Neural progenitor cell (in vitro differentiated cells): ENCODE results near the gene FHL2. TPM values are rescaled to one million over a fixed set of nuclear protein-coding genes. Genes with fewer than 3 reads are reported as not detected.

Experiments
- DNase-seq: peaks from one replicate; pipeline ENCODE4 v3.0.0-alpha.2; 2016; ENCODE audit warnings: low spot score
- H2AFZ ChIP-seq: fragments of 200-600 bp; sonication (generic); replicated peaks from 2 replicates; pipeline ENCODE4 v1.6.1; 2016; ENCODE audit warnings: antibody characterized with exemption
- H3F3A ChIP-seq: fragments of 200-600 bp; sonication (generic); 2 replicates; pipeline ENCODE4 v1.6.1; 2016; ENCODE audit warnings: antibody characterized with exemption, low read depth
- H3K27ac ChIP-seq: fragments of 200-600 bp; sonication (generic); 2 replicates; pipeline ENCODE4 v1.5.1; 2016; ENCODE audit warnings: mild to moderate bottlenecking
- H3K27me3 ChIP-seq: fragments of 200-600 bp; sonication (generic); 2 replicates; pipeline ENCODE4 v1.6.1; 2016; ENCODE audit warnings: mild to moderate bottlenecking, moderate library complexity
- H3K36me3 ChIP-seq: fragments of 200-600 bp; sonication (generic); 2 replicates; pipeline ENCODE4 v1.5.1; 2016
- H3K4me1 ChIP-seq: fragments of 200-600 bp; sonication (generic); 2 replicates; pipeline ENCODE4 v1.6.1; 2016; ENCODE audit warnings: mixed run types
- H3K4me2 ChIP-seq: fragments of 200-600 bp; sonication (generic); 2 replicates; pipeline ENCODE4 v1.6.1; 2016
- H3K4me3 ChIP-seq: fragments of 200-600 bp; sonication (generic); 2 replicates; pipeline ENCODE4 v1.5.1; 2016
- H3K79me2 ChIP-seq: fragments of 200-600 bp; sonication (generic); 2 replicates; pipeline ENCODE4 v1.6.1; 2016; ENCODE audit warnings: low read depth
- H3K9ac ChIP-seq: fragments of 200-600 bp; sonication (generic); 2 replicates; pipeline ENCODE4 v1.6.1; 2016
- H3K9me3 ChIP-seq: fragments of 200-600 bp; sonication (generic); 2 replicates; pipeline ENCODE4 v1.5.1; 2016; ENCODE audit warnings: low read depth
- H4K20me1 ChIP-seq: fragments of 200-600 bp; sonication (generic); 2 replicates; pipeline ENCODE4 v1.6.1; 2016; ENCODE audit warnings: low read depth
- H3K27ac Mint-ChIP-seq: 3 replicates; pipeline ENCODE4 v1.8.0; 2021; ENCODE audit warnings: mixed read lengths
- H3K27me3 Mint-ChIP-seq: 2 replicates; pipeline ENCODE4 v1.8.0; 2022; ENCODE audit warnings: low read depth, mild to moderate bottlenecking, inconsistent platforms, moderate library complexity, mixed read lengths; ENCODE audit not compliant: insufficient read depth
- H3K36me3 Mint-ChIP-seq: 3 replicates; pipeline ENCODE4 v1.8.0; 2021; ENCODE audit warnings: mixed read lengths
- H3K4me1 Mint-ChIP-seq: 3 replicates; pipeline ENCODE4 v1.8.0; 2021; ENCODE audit warnings: mixed read lengths
- H3K4me3 Mint-ChIP-seq: 3 replicates; pipeline ENCODE4 v1.8.0; 2021; ENCODE audit warnings: mild to moderate bottlenecking, moderate library complexity, mixed read lengths
- H3K9me3 Mint-ChIP-seq: 3 replicates; pipeline ENCODE4 v1.8.0; 2020; ENCODE audit warnings: mixed read lengths
- CTCF ChIP-seq: fragments of 200-600 bp; sonication (generic); IDR thresholded peaks from 2 replicates; pipeline ENCODE4 v1.5.1; 2017; ENCODE audit warnings: antibody characterized with exemption, mild to moderate bottlenecking
- EZH2 ChIP-seq: fragments of 200-600 bp; sonication (generic); IDR thresholded peaks from 2 replicates; pipeline ENCODE4 v1.6.1; 2017; ENCODE audit warnings: antibody characterized with exemption, mild to moderate bottlenecking, moderate library complexity
- EZH2phosphoT487 ChIP-seq: fragments of 200-600 bp; sonication (generic); IDR thresholded peaks from 2 replicates; pipeline ENCODE4 v1.6.1; 2017; ENCODE audit warnings: antibody characterized with exemption
- total RNA-seq: library from RNA; depleted of rRNA; stranded (reverse); fragments of >200 nt; gene quantifications from 2 replicates; pipeline ENCODE4 v1.2.3, GENCODE V29; 2015; ENCODE audit warnings: low replicate concordance

FHL2 gene
- total RNA-seq, 1 donor from 2014 or later, result 17.8 TPM

- no peaks in the 10 kb centered on the region for H3K9me3 ChIP-seq
- no peaks in the 10 kb centered on the region for H3K4me1 ChIP-seq
- no peak overlapping the region for H2AFZ ChIP-seq
- Mint-ChIP-seq H3K4me3 (no peak overlapping the region), H3K27me3 (peaks cover 2% of the 10 kb centered on the region), H3K27ac (no peak overlapping the region), H3K36me3 (peaks cover 37% of the 10 kb centered on the region), H3K4me1 (no peaks in the 10 kb centered on the region), H3K9me3 (no peaks in the 10 kb centered on the region)
- H4K20me1 ChIP-seq, result no peaks in the 10 kb centered on the region
- DNase-seq, result no peak
- no peak overlapping the region for H3K4me2 ChIP-seq
- no peaks in the 10 kb centered on the region for H3F3A ChIP-seq
- TF ChIP-seq CTCF, result no peak
- TF ChIP-seq EZH2phosphoT487, result no peak
- H3K79me2 ChIP-seq, result no peaks in the 10 kb centered on the region
- H3K27ac ChIP-seq, result no peak overlapping the region
- no peaks in the 10 kb centered on the region for H3K36me3 ChIP-seq
- H3K4me3 ChIP-seq, result no peak overlapping the region
- H3K27me3 ChIP-seq, result no peaks in the 10 kb centered on the region
- no peak overlapping the region for H3K9ac ChIP-seq
These were observed 18.3 kb downstream of the FHL2 start for GRCh38 chr2:105380432-105381100.

DNA sequence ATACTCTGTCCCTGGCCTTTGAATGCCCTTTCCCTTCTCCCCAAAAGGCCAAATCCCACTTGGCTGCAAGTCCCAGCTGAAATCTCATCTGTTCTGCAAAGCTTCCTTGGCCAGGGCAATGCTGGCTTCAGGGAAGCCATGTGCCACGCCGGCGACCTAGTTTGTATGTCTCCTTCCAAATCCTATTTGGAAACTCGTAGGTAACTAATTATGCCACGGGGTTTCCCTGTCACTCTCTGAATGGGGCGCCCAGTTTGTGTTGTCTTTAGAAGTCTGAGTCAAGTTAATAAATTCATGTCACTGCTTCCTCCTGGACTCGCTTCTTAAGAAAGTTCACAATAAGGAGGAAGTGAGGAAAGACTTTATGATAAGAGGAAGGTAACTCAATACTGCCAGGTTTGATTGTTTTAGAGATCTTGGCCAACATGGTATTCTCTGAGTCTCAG, 19.1 kb downstream of the FHL2 start:
- Histone ChIP-seq H3K4me1 (no peaks in the 10 kb centered on the region), H3K27ac (no peak overlapping the region), H3K9ac (no peak overlapping the region), H3K9me3 (no peaks in the 10 kb centered on the region), H3K27me3 (no peaks in the 10 kb centered on the region), H3F3A (no peaks in the 10 kb centered on the region), H3K4me3 (no peak overlapping the region), H3K36me3 (no peaks in the 10 kb centered on the region), H4K20me1 (no peaks in the 10 kb centered on the region), H3K4me2 (no peak overlapping the region), H3K79me2 (no peaks in the 10 kb centered on the region), H2AFZ (no peak overlapping the region)
- Mint-ChIP-seq H3K27ac (no peak overlapping the region), H3K27me3 (peaks cover 2% of the 10 kb centered on the region), H3K9me3 (no peaks in the 10 kb centered on the region), H3K4me3 (no peak overlapping the region), H3K4me1 (peaks cover 6% of the 10 kb centered on the region), H3K36me3 (peaks cover 35% of the 10 kb centered on the region)
- TF ChIP-seq EZH2 (no peak), CTCF (no peak), EZH2phosphoT487 (no peak)
- no peak for DNase-seq

DNA sequence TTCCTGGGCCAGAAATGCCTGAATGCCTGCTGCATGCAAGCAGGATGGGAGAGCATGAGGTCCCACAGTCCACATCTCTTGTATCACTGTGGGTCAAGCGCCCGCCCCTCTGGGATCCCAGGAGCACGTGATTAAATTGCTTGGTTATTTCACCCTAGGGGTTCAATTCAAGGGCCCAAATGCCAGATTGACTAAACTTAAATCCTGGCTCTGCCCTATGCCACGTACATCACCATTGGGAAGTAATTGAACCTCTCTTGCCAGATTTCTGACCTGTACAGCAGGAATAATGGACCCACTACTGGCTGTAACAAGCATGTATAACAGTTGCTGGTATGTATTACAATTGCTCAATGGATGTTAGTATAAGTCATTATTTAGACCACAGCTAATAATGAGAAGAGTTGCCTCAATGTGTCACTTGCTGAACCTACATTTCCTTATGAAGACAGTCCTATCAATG, 19.9 kb downstream of the FHL2 start:
- H3K27me3 Mint-ChIP-seq, result peaks cover 4% of the 10 kb centered on the region
- H3K9me3 Mint-ChIP-seq, result no peaks in the 10 kb centered on the region
- TF ChIP-seq EZH2phosphoT487 (no peak), CTCF (no peak), EZH2 (no peak)
- H3K27ac Mint-ChIP-seq, result no peak overlapping the region
- Histone ChIP-seq H3K4me3 (no peak overlapping the region), H3F3A (no peaks in the 10 kb centered on the region), H3K9ac (no peak overlapping the region), H3K9me3 (no peaks in the 10 kb centered on the region), H3K4me1 (no peaks in the 10 kb centered on the region), H3K4me2 (no peak overlapping the region), H3K27me3 (no peaks in the 10 kb centered on the region), H3K27ac (no peak overlapping the region), H3K36me3 (no peaks in the 10 kb centered on the region), H2AFZ (no peak overlapping the region), H3K79me2 (no peaks in the 10 kb centered on the region), H4K20me1 (no peaks in the 10 kb centered on the region)
- DNase-seq, result no peak
- peaks cover 39% of the 10 kb centered on the region for H3K36me3 Mint-ChIP-seq
- peaks cover 11% of the 10 kb centered on the region for H3K4me1 Mint-ChIP-seq
- no peak overlapping the region for H3K4me3 Mint-ChIP-seq
